Left ventricle myocardium inferior (tissue), 1 donor: ENCODE results near the gene GPR176. TPM values are rescaled to one million over a fixed set of nuclear protein-coding genes. Genes with fewer than 3 reads are reported as not detected.

Source experiments
- DNase-seq: peaks from one replicate; pipeline ENCODE4 v3.0.0-alpha.2; 2020
- H3K27ac ChIP-seq: fragments of 200-600 bp; replicated peaks from 2 replicates; pipeline ENCODE4 v1.8.0; 2021
- H3K27me3 ChIP-seq: fragments of 200-600 bp; 2 replicates; pipeline ENCODE4 v1.8.0; 2021; ENCODE audit warnings: low read depth
- H3K36me3 ChIP-seq: fragments of 200-600 bp; 2 replicates; pipeline ENCODE4 v1.8.0; 2021
- H3K4me1 ChIP-seq: fragments of 200-600 bp; 2 replicates; pipeline ENCODE4 v1.8.0; 2021
- H3K4me3 ChIP-seq: fragments of 200-600 bp; 2 replicates; pipeline ENCODE4 v1.8.0; 2021; ENCODE audit warnings: mild to moderate bottlenecking, moderate library complexity
- H3K9me3 ChIP-seq: fragments of 200-600 bp; replicated peaks from 2 replicates; pipeline ENCODE4 v1.8.0; 2021
- intact Hi-C: fragments of 100-400 bp; cut with micrococcal nuclease; formaldehyde crosslinking; loops from one replicate; pipeline ENCODE4 v1.11.0; 2022
- total RNA-seq: library from RNA; stranded (reverse); fragmentation: NEBNext Ultra II Directional; extraction: Animal tissue kit (Norgen Biotek cat#: 25700); gene quantifications from one replicate; pipeline ENCODE4 v1.2.1, GENCODE V29; 2021
- TF ChIP-seq, protein P1 (sequence below): fragments of 200-600 bp; IDR thresholded peaks from 2 replicates; pipeline ENCODE4 v1.8.0; 2021; ENCODE audit warnings: antibody characterized with exemption, mild to moderate bottlenecking, borderline replicate concordance
- donor health status: DM: no; HTN: yes; CAD: no; lungs with severe emphysema.

Gene GPR176
- total RNA-seq, 1 donor from 2014 or later = 1.6 TPM

DNA sequence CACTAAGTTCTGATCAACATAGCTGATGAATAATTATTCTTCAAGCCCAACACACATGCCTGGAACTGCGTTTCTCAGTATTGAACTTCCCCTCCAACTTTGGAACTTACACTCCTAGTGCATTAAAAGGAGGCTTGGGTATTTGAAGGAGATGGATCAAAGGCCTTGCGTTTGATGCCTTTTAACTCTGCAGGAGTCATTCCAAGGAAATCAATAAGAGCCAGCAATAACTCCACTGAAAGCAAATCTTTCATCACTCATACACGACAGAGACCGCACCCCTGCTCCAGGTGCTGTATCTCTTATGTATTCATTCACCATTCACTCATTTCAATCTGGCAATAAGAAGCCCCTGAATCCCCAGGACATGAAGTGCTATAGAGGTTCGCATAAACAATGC, 123.5 kb downstream of the GPR176 start:
- no peak for DNase-seq
- TF ChIP-seq, protein P1, sequence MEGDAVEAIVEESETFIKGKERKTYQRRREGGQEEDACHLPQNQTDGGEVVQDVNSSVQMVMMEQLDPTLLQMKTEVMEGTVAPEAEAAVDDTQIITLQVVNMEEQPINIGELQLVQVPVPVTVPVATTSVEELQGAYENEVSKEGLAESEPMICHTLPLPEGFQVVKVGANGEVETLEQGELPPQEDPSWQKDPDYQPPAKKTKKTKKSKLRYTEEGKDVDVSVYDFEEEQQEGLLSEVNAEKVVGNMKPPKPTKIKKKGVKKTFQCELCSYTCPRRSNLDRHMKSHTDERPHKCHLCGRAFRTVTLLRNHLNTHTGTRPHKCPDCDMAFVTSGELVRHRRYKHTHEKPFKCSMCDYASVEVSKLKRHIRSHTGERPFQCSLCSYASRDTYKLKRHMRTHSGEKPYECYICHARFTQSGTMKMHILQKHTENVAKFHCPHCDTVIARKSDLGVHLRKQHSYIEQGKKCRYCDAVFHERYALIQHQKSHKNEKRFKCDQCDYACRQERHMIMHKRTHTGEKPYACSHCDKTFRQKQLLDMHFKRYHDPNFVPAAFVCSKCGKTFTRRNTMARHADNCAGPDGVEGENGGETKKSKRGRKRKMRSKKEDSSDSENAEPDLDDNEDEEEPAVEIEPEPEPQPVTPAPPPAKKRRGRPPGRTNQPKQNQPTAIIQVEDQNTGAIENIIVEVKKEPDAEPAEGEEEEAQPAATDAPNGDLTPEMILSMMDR = no peak
- Histone ChIP-seq H3K4me3 (no peak overlapping the region), H3K27ac (no peak overlapping the region), H3K9me3 (no peaks in the 10 kb centered on the region), H3K4me1 (no peaks in the 10 kb centered on the region), H3K36me3 (no peaks in the 10 kb centered on the region), H3K27me3 (no peaks in the 10 kb centered on the region)
- intact Hi-C loops = no loop called here

DNA sequence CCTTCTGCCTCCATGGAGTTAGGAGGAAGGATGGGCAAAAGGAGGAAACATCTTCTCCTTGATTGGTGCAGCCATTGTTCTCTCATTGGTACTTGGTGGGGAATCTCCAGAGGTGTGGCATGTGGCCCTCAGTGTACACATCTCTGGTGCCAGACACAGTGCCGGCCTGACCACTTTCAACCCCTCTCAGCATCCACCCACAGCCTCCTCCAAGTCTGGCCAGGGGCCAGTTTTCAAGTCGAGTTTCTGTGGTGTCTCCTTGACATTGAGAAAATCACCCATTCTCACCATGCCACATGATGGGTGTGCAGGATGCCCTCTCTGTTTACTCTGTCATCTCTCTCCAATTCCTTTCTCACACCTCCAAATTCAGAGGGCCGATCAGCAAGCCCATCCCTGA, 124.6 kb downstream of the GPR176 start:
- TF ChIP-seq, protein P1 = no peak
- H3K27me3 ChIP-seq = no peaks in the 10 kb centered on the region
- no peaks in the 10 kb centered on the region for H3K36me3 ChIP-seq
- H3K9me3 ChIP-seq = no peaks in the 10 kb centered on the region
- no peaks in the 10 kb centered on the region for H3K4me1 ChIP-seq
- no peak for DNase-seq
- no peak overlapping the region for H3K4me3 ChIP-seq
- H3K27ac ChIP-seq = no peak overlapping the region
- intact Hi-C loops = no loop called here

DNA sequence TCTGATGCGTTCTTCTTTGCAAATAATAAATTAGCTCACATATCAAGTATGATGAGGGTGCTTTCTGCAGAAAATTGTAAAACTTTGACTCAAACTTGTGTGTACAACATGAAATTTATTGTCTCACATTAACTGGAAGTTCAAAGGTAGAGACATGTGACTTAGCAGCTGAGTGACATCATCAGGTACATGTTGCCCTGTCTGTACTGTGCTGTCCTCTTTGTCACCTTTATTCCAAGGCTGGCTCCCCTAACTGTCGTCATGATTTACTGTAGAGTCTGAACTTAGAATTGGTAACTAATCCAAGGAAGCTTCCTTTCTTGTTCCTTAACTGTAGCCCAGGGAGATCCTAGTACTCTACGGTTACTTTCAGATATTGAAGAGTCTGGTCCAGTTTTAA, 125.1 kb downstream of the GPR176 start:
- no peak for DNase-seq
- H3K4me3 ChIP-seq = no peak overlapping the region
- H3K4me1 ChIP-seq = no peaks in the 10 kb centered on the region
- intact Hi-C loops = no loop called here
- no peaks in the 10 kb centered on the region for H3K36me3 ChIP-seq
- no peaks in the 10 kb centered on the region for H3K27me3 ChIP-seq
- H3K27ac ChIP-seq = no peak overlapping the region
- no peaks in the 10 kb centered on the region for H3K9me3 ChIP-seq
- TF ChIP-seq, protein P1 = no peak

DNA sequence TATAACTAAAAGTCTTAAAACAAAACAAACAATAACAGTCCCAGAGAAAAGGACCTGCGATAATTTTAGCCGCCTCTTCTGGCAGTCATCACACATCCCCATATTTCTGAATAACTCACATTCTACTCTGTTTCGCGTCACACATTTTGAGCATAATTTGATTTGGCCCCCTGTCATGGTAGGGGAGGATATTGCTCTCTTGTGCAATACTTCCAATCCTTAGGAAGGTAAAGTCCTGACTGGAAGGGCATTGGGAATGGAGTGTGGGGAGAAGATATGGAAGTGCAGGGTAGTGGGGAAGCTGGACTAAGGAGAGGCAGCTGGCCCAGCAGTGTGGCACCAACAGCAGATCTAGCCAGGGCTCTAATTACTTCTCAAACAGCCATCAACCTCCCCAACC, 126.1 kb downstream of the GPR176 start:
- no peak for DNase-seq
- H3K27ac ChIP-seq = peak overlapping the region; percentile 62
- intact Hi-C loops = no loop called here
- H3K4me3 ChIP-seq = no peak overlapping the region
- H3K4me1 ChIP-seq = no peaks in the 10 kb centered on the region
- H3K9me3 ChIP-seq = no peaks in the 10 kb centered on the region
- H3K36me3 ChIP-seq = no peaks in the 10 kb centered on the region
- H3K27me3 ChIP-seq = no peaks in the 10 kb centered on the region
- TF ChIP-seq, protein P1 = no peak

DNA sequence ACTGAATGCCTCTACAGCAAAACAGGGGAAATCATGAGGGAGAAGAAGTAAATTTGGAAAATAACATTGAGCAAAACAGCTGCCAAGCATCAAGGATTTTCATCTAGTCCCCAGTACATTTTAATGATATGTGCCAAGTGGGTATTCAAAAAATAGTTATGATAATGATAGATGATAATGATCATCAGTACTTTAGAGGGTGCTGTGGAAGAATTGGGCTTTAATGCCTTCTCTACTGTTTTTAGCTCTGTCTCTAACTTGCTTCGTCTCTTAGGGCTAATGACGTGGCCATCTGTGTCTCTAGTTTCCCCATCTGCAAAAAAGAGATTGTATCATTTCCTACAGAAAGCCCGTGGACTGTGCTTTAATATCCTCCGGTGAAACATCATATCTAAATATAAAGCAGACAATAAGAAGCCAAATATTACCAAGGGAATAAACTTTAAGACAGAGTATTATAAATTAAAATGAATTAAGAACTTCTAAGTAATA, 127.2 kb downstream of the GPR176 start:
- Histone ChIP-seq H3K4me1 (no peaks in the 10 kb centered on the region), H3K27me3 (no peaks in the 10 kb centered on the region), H3K4me3 (no peak overlapping the region), H3K36me3 (no peaks in the 10 kb centered on the region), H3K27ac (peak overlapping the region; percentile 62), H3K9me3 (no peaks in the 10 kb centered on the region)
- TF ChIP-seq, protein P1 = no peak
- intact Hi-C loops = no loop called here
- no peak for DNase-seq
